Activated naive CD4-positive, alpha-beta T cell treated with anti-CD3 and anti-CD28 coated beads, Interleukin-2, amount 50 U/mL, for 16 hours (primary cell): ENCODE data around the gene LGALS3.

Source experiments
- DNase-seq: peaks from one replicate; pipeline ENCODE4 v3.0.0-alpha.2; 2020

Gene LGALS3

GRCh38 chr14:55194656-55195355 lies 65.8 kb downstream of the LGALS3 start:
- no peak for DNase-seq
